Activated T-cell treated with anti-CD3 and anti-CD28 coated beads for 1 hour (primary cell): Measurements from ENCODE around the gene PSTPIP1.
A peak's percentile ranks its signal among the peaks of the same experiment; 100 is the strongest.

ENCODE experiments used
- DNase-seq: peaks from one replicate; pipeline ENCODE4 v3.0.0-alpha.2; 2020; ENCODE audit warnings: low read depth

PSTPIP1 gene

DNA sequence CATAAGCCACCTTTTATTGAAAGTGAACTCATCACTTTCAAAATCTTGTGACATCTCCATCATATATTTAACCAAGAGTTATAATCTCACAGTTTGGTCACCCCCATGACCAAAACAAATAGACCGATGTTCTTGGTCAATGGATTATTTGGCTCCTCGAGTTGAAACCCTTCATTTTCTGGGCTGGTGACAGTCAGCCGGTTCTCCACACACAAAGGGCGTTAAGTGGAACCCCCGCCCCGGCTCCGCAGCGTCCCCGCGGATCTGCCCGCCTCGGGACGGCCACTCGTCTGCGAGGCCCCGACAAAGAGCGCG, 75.2 kb downstream of the PSTPIP1 start:
- no peak for DNase-seq

DNA sequence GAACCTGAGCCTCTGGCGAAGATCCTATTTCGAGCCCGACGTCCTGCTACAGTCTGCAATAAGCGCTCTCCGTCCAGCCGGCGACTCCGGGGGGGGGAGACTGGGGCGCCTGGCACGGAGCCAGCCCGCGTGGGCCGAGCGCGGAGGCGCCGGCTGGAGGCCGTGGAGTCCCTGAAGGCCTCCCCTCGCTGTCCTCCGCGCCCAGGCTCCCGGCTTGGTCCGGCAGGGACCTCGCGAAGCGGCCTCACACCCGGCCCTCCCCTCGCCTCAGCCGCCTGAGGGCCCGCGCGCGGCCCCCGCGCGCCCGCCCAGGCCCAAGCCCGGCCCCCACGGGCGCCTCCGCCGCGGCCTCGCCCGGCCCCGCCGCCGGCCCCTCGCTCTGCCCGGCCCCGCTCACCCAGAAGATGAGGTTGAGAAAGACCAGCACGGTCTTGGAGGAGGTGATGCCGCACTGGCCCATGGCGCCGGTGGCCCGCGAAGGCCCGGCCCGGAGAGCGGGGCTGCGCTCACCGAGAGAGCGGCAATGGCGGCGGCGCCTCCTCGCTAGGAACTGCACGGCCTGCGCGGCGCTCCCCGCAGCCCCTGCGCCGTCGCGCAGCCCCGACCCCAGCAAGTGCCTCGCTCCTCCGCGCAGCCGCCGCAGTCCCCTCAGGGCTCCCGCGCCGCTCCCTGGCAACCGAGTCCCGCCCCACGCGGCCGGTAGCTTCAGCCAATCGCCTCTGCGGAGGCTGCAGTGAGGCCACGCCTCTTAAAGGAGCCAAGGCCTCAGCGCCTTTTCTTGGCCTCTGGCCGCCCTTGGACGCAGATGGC, 75.8 kb downstream of the PSTPIP1 start, which contains the start of gene TSPAN3:
TSPAN3 (minus strand) TSS at position 615 of the 810 bp plus-strand sequence; CDS start at position 460, 155 bp downstream.
- DNase-seq, result peak; percentile 88

DNA sequence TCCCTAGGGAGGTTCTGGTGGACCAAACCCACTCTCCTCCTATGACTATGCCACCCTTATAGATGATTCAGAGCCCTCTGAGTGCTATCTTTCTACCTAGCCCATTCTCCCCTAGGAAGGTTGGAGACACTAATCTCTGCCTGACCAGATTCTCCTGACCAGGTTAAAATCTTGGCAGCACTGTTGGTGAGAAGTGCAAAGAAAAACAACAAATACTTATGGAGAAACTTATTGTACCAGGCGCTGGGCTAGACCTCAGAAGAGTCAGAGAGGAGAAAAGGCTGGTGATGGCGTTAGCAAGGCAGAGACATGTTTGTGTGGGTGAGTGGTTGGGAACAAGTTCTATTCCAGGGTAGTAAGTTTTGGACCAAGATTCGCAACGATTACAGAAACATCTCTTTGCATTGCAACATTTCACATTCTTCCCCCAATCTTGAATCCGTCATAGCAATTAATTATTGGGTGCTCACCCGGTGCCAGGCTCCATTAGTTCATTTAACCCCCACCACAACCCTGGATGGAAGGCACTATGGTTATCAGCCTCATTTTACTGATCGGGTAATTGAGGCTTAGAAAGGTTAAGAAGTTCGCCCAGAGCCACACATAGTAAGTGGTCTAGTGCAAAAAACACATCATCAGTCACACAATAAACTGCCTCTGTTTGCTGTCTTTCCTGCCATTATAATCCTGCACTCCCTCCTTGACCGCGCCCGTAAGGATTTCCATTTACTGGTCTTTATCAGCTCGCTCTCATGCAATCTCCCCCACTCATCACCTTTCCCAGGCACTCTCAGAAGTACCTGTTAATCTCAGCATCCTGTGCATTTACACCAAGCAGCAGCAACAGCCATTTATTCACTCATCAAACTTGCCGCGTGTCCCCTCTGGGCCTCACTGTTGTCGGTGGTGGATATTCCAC, 76.6 kb downstream of the PSTPIP1 start:
- no peak for DNase-seq

DNA sequence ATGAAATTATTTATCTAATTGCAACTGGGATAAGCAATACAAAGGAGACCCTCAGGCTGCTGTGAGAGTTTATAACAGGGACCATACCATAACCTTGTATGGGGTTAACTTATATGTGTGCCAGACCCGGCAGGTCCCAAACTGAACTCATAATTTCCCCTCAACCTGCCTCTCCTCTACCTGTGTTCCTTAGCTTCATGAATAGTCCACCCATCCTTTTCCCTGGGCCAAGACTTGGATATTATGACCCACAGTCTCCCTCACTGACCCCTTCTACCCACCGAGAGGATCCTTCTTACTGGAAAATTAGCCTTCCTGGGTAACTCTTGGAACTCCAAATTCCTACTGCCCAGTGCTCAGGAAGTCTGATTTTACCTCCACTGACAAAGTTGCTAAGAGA, 79.4 kb downstream of the PSTPIP1 start:
- no peak for DNase-seq

DNA sequence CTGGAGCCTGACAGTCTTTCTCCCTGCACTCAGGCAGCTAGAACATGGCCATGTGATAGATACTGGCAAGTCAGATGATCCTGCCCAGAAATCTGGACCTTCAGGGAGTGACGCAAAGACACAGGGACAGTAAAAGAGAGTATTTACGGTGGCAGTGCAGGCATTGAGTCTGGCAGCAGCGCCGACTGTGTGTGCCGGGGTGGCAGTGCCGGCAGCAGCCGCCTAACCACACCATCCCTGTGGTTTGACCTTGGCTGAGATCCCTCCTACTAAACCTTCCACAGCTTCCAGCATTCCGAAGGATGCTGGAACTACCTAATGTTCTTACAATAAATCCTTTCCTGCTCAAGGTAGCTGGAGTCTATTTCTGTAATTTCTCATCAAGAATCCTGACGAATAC, 80.6 kb downstream of the PSTPIP1 start:
- DNase-seq, result no peak

DNA sequence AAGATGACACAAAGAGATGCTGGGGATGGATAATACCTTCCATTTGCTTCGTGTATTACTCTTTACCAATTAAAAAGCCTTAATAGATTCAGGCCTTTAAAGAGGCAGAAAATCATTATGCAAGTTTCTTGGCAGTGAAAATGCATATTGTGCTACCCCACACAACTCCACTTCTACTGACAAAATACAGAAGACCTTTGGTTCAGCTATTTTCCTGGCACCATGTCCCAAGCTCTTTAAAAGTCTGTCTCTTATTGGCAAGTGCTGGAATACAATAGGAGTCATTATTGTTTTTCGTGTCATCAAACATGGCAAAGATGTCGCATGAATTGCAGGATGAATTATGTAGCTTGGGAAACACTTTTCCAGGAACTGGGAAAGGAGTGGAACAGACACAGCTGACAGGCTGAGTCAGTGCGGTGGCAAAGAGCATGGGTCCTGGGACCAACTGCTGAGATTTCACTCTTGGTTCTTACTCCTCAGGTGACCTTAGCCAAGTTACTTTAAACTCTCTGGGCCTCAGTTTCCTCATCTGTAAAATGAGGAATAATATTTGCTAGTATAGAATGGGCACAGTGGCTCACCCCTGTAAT, 81.5 kb downstream of the PSTPIP1 start:
- no peak for DNase-seq

DNA sequence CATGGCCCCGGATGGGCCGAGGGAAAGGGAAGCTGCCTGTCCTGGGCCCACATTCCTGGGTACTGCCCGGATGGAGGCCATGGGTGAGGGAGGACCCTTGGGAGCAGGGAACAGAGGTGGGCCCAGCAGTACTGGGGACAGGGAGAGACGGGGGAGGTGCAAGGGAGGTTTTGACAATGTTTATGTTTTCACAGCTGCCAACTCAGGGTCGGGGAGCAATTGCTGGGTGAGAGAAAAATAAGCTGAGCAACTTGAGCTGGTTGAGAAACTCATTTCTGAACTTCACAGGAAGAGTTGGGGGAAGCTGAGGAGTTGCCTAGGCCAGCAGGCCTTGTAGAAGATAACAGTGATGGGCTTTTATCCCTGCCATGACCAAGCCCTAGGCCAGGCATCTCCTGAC, 87.0 kb downstream of the PSTPIP1 start:
- no peak for DNase-seq

DNA sequence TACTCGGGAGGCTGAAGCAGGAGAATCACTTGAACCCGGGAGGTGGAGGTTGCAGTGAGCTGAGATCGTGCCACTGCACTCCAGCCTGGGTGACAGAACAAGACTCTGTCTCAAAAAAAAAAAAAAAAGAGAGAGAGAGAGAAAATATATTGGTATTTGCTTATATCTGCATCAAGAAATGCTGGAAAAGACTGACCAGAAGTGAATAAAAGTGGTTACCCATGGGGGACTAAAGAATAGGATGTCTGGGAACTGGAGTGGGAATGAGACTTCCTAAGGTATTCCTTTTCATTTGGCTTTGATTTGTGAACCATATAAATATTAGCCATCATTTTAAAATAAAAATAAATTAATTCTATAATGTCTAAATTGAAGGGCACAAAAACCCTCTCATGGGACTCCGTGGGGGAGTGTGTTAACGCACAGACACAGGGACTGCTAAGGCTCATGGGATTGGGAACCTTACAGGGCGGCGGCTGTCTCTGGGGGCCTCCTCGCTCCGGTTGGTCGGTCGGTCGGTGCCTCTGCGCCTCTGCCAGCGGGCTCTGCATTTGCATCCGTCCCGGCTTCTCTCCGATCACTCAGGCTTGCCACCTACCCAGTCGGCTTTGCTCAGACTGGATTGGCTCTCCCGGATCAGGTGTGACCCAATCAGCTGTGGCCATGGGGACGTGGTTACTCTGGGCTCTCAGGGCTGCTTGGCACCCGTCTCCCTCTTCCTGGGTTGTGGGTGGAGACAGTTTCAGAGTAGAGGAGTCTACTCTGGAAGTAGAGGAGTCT, 88.6 kb downstream of the PSTPIP1 start:
- DNase-seq, result peak; percentile 42

DNA sequence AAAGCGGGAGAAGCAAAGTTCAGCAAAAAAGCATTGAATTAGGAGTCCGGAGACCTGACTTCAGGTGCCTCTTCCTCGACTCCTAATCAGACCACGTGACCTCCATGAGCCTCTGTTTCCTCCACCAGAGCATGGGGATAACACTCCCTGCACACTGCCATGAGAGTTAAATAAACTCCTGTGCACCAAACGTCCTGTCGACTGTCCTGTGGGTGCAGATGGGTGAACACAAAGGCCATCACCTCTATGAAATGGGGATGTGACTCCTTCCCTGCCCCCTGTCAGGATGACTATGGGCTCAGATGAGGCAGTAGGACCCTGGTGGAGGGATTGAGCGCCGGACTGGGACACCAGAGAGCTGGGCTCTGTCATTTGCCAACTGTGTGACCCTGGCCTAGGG, 89.5 kb downstream of the PSTPIP1 start:
- DNase-seq, result no peak

DNA sequence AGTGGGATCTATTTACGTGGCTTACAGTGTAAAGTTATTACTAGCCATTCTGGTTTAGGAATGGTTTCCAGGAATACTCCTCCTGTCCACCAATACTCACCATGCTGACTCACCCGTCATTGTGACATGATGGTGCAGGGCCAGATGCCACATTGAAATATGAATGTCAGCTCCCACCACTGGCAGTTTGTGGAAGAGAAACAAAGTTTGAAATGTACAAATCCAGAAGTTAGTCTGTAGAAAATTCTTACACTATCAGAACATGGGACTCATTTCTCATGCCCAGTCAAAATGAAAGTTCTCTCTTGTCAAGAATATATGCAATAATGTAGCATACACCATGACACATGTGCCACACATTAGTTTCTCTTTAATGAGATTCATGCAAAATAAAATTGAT, 90.4 kb downstream of the PSTPIP1 start:
- DNase-seq, result no peak
